Activated T-cell treated with anti-CD3 and anti-CD28 coated beads for 4 hours (primary cell): ENCODE measurements around the gene AJM1.
"Not testable (repeated sequence)": the region's sequence is repeated elsewhere in the genome, so short reads cannot be mapped to it uniquely, and the experiment has no call there.

ENCODE experiments used
- DNase-seq: peaks from one replicate; pipeline ENCODE4 v3.0.0-alpha.2; 2020

The AJM1 gene

DNA sequence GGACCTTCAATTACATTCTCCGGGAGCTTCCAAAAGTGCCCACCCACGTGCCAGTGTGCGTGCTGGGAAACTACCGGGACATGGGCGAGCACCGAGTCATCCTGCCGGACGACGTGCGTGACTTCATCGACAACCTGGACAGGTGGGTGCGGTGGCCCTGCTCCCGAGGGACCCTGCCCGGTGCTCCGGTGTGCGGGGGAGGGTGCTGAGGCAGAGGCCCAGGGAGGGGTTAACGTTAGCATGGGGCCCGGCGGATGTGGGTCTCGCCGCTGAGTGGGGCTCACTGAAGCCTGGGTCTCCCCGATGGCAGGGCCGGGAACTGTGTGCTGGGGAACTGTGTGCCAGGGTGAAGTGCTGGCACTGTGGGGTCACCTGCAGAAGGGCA is 10.6 kb upstream of the AJM1 start:
- DNase-seq, result no peak

DNA sequence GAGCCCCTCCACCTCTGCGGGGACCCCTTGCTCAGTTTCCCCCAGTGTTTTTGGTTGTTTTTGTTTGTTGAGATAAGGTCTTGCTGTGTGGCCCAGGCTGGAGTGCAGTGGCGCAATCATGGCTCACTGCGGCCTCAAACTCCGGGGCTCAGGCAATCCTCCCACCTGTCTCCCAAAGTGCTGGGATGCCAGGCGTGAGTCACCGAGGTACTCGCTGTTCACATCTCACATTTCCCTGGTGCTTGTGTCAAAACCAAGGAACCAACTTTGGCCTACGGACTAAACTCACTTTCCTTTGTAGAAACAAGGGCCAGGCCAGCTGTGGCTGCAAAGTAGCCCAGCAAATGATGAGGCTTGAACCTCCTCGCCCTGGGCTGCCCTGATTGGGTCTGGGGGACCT is 9.7 kb upstream of the AJM1 start:
- no peak for DNase-seq

DNA sequence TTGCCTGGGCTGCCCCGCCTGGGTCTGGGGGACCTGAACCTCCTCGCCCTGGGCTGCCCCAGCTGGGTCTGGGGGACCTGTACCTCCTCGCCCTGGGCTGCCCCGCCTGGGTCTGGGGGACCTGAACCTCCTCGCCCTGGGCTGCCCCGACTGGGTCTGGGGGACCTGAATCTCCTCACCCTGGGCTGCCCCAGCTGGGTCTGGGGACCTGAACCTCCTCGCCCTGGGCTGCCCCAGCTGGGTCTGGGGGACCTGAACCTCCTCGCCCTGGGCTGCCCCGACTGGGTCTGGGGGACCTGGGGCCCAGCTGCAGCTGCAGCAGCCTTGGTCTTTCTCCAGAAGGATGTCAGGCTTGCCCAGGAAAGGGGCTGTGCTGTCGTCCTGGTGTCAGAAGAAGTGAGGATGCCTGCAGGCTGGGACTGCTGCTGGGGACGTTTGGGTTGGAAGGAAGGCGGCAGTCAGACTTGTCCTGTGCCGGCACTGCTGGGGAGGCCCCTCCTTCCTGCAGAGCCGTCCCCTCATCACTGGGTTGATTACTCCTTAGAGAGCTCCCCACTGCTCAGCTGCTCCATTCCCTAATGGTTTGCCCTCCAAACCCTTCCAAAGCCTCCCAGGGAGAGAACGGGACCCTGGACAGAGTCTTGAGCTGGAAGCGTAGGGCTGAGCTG is 8.8 kb upstream of the AJM1 start:
- DNase-seq, result not testable (repeated sequence)

DNA sequence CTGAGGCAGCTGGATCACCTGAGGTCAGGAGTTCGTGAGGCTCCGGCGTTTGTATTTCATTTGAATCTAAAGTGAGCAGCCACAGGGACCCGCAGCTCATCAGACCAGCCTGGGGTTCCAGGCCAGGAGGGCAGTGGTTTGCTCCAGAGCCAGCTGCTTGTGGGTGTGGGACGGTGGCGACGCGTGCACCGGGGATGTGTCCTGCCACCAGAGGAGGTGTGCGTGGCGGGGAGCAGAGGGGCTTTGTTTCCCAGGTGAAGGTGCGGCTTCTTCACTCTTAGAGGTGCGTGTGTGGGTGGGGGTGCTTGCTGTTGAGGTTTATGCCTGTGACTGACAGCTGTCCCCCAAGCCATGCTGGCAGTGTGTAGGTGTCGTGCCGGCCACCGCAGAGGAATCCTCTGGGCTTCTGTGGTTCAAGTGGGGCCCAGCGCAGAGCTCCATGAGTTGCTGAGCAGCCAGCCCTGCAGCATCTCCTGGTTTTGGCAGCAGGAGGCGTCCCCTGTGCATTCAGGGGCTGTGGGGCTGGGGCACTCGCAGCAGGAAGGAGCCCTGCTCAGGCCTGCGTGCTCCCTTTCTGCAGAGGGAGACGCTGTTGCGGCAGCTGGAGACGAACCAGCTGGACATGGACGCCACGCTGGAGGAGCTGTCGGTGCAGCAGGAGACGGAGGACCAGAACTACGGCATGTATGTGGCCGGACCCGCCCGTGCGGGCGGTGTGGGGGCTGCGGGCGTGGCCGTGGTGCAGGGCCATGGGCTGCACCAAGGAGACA is 6.9 kb upstream of the AJM1 start:
- no peak for DNase-seq

DNA sequence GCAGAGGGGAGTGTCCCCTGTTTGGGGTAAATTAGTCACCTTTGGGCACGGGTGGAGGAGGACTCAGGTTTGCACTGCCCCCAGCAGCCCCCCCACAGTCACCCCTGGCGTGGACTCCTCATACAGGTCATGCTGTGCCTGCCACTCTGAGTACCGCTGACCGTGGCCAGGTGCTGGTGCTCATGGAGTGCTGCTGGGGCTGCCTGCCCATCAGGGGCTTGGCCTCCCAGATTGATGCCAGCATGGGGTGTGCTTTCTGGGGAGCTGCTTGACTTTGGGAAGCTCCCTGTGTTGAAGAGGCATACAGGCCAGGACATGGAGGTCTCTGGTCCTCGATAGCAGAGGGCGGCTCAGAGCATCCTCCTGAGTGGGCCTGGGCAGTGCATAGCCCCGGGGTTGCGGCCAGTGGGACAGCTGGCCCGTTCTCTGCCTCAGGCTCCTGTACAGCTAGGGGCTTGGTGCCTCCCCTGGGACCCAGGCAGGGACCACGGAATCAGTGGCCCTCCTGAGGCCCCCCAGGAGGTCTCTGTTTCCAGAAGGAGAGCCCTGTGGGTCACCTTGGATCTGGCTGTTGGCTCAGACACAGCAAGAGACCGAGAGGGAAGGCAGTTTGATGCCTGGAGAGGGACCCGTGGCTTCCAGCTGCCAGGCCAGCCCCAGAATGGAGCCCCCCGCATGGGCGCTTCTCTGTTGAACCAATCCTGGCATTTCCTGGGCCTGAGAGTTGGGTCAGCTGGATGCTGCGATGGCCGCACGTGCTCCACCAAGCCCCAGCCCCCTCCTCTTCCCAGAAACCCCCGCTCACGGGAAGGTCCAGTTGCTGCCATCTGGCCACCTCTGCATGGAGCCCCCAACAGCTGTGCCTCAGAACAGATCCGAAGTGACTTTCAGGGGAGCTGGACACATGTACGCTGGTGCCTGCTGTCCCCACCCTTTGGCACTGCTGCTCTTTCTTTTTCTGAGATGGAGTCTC is 6.1 kb upstream of the AJM1 start:
- no peak for DNase-seq

DNA sequence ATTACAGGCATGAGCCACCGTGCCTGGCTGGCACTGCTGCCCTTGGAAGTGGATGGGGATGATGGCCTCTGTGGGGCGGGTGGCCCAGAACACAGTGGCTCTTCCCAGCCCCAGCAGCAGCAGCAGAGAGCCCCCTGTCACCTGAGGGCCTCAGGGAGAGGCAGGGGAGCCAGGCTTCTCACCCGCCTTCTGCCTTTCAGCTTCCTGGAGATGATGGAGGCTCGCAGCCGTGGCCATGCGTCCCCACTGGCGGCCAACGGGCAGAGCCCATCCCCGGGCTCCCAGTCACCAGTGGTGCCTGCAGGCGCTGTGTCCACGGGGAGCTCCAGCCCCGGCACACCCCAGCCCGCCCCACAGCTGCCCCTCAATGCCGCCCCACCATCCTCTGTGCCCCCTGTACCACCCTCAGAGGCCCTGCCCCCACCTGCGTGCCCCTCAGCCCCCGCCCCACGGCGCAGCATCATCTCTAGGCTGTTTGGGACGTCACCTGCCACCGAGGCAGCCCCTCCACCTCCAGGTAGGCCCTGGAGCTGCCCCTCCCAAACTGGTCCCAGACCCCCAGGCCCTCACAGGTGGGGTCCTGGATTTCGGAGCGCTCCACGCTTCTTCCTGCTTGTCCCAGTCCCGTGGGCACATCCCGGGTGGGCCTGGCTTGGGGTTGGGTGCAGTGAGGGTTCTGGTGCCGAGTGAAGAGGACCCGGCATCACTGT is 5.0 kb upstream of the AJM1 start:
- no peak for DNase-seq

DNA sequence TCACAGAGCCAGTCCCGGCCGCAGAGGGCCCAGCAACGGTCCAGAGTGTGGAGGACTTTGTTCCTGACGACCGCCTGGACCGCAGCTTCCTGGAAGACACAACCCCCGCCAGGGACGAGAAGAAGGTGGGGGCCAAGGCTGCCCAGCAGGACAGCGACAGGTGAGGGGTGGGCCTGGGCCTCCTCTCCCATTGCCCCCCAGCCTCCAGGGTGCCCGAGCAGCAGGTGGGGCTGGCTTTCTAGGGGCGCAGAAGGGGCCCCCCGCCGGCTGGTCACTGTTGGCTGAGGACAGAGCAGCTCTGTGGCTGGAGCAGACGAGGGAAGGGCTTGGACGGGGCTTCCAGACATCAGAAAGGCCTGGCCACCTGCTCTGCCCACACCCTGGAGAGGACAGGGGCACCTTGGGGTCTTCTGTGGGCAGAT is 4.4 kb upstream of the AJM1 start:
- not testable (repeated sequence) for DNase-seq

DNA sequence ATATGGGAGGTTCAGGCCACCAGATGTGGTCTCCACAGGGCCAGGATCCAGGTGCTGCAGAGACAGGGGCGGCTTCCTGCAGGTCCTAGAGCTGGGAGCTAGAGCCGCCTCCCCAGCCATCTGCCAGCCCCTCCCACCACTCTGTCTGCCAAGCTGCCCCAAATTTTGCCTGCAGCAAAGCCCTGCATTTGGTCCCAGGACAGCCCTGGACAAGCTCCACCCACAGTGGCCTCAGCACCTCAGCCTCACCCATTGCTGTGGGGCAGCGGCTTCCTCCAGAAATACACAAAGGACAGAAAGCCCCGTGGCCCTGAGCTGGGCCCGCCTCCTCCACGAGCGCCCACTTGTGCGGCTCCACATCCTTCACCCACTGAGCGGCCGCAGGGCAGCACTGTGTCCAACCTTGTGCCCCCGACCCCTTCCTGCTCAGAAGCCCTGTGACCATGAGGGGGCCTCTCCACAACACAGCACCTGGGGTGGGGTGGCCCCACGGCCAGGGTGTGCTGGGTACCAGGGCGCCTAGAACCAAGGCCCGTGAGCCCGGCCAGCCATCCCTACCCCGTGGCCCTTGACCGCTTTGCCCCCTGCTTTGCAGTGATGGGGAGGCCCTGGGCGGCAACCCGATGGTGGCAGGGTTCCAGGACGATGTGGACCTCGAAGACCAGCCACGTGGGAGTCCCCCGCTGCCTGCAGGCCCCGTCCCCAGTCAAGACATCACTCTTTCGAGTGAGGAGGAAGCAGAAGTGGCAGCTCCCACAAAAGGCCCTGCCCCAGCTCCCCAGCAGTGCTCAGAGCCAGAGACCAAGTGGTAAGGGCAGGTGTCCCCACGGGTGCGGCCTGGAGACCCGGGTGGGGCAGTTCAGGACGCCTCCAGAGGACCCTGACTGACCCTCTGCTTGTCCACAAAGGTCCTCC is 3.7 kb upstream of the AJM1 start:
- DNase-seq, result no peak

DNA sequence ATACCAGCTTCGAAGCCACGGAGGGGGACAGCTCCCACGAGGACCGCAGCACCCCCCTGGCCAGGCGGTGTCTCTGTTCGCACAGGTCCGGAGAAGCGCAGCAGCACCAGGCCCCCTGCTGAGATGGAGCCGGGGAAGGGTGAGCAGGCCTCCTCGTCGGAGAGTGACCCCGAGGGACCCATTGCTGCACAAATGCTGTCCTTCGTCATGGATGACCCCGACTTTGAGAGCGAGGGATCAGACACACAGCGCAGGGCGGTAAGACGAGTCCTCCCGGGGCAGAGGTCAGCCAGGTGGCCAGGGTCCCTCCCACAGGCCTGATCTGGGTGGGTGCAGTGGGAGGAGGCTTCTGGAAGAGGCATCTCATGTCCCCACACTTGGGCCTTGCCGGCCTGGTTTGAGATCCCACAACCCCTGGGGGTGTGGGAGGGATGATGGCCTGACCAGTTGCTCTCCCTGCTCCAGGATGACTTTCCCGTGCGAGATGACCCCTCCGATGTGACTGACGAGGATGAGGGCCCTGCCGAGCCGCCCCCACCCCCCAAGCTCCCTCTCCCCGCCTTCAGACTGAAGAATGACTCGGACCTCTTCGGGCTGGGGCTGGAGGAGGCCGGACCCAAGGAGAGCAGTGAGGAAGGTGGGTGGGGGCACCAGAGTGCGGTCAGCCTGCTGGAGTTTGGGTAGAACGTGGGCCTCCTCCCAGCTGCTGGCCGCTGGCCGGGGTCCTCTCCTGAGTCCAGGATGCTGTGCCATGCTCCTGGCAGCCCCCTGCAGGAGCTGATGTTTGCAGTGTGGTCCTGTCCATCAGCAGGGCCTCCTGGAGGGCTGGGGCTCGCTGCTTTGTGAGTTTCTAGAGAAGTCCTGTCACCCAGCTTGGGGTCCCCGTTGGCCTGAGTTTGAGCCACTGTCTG is 2.8 kb upstream of the AJM1 start:
- no peak for DNase-seq

DNA sequence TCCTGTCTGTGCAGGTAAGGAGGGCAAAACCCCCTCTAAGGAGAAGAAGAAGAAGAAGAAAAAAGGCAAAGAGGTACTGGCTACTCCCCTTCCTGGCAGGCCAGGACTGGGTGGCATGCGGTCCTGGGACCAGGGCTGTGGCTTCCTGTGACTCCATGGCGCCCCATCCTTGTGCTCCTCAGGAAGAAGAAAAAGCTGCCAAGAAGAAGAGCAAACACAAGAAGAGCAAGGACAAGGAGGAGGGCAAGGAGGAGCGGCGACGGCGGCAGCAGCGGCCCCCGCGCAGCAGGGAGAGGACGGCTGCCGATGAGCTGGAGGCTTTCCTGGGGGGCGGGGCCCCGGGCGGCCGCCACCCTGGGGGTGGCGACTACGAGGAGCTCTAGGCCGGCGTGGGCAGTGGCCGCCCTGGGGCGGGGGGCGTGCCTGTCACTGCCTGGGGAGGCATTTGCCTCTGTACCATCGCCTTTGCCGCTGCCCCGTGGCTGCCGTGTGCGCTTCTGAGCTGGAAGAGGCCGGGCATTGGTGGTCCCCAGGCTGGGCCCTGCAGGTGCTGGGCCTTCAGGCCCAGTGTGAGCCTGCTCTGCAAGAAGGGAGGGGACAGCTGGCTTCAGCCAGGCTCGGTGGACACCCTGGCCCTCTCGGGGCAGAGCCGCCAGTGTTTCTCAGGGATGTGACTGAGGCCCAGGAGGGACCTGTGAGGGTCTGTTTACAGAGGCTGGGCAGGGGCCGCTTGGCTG is 2.0 kb upstream of the AJM1 start:
- no peak for DNase-seq

DNA sequence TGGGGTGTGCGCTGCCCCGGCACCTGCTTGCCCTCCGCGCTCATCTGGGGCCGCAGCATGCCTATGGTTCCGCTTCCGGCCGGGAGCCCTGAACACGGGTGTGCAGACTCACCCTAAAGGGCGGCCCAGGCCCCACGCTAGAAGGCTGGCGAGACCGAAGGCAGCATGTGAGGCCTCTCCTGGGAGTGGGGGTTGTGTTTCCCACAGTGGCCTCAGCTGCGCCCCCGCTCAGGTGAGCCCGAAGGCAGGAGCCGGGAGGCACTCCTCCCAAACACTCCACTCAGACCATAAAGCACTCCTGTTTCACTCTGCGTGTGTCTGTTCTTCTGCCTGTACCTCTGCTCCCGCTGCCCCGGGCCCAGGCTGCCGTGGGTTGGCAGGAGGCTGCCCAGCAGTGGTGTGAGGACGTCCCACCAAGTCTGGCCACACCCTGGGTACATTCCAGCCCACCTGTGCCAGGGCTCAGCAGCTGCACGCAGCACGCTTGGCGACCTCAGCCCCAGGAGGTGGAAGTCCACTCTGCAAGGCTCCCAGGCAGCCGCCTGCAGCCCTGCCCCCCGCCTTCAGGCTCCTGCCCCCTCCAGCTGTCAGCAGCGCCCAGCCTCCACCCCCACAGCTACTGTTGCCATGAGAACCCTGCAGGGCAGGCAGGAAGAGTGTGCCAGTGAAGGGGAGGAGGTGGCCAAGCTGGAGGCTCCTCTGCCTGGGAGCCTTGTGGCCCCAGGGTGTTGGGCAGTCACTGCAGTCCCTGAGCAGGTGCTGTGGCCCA is 1.2 kb upstream of the AJM1 start:
- DNase-seq, result no peak

DNA sequence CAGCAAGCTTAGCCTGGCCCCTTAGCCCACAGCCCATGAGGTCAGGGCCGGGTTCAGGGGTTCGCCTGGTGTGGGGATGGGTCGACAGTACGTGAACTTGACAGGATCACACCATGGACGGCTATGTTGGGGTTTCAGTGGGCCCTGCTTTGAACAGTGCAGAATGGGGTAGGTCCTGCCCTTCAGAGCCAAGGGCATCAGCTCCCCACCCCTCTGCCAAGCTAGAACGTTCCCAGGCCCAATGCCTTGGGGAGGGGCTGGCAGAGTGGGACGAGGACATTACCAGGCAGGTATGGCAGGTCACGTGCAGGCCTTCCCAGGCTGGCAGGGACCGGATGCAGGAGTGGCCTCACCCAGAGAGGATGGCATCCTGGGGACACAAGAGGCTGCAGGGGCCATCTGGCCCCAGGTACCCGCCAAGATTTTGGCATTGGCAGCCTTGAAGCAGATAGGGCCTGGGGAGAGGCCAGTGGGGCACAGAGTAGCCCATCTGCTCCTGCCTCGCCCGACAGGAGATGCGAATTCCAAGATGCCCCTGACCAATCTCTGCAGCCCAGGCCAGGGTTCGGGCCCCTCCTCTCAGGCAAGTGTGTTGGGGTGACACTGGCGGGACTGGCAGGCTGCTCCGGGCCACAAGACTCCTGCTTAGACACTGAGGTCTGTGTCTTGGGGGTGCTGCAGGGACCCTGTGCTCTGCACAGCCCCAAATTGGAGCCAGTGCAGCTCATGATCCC is 465 bp upstream of the AJM1 start:
- not testable (repeated sequence) for DNase-seq

DNA sequence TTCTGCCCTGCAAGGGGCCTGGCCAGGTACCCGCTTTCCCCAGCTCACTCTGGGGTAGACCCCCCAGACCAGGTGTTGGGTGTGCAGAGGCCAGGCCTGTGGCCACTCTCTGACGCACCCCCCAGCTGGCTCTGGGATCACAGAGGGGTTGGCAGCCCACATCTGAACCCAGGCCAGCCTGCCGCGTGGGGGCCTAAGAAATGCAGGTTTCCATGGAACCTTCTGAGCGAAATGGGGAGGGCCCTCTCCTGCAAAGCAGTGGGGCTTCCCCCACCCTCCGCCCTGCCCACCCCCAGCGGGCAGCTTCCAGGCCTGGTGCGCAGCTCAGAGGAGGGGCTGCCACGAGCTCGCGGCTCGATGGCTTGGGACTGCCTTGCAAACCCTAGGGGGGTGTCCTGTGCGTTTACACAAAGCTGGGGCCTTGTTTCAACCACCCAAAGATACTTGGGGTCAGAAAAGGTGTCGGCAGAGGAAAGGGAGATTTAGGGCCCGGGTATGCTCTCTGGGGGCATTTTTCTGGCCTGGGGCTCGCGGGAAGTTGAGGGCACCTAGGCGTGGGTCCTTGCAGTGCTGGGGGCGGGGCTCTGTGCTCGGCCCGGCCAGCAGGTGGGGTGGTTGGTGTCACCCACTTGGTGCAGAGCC is 1.0 kb downstream of the AJM1 start:
- not testable (repeated sequence) for DNase-seq

DNA sequence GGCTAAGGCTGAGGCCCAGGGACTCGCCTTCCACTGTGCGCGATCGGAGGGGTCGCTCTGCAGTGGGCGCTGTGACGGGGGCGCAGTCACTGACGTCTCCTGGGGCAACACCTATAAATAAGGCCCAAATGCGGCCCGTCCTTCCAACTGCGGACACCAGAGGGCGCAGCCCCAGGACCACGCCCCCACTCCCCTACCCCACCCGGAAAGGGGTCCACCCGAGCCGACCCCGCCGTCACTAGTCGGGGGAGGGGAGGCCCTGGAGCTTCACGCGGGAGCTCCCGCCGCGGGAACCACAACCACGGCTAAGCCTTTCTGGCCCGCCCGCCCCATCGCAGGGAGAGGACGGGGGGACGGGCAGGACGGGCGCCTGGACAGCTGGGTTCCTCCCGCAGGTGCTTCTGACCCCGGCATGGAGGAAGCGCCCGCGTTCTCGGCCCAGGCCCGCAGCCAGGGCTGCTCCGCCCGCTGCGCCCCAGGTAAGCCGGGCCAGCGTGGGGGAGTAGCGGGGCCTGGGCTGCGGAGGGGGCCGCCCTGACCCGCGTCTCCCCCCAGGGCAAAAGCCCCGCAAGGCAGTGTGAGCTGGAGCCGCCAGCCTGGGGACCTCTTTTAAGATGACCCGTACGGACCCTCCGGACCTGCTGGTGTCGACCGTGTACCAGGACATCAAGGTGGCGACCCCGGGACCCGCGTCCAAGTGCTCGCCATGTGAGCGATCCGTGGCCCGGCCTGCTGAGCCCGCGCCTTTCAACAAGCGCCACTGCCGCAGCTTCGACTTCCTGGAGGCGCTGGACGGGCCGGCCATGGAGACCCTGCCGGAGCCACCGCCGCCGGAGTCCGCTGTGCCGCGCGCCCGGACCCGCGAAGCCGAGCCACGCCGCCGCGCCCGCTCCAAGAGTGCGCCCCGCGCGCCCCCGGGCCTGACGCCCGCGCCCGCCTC is 1.8 kb downstream of the AJM1 start:
- peak; percentile 51 for DNase-seq

DNA sequence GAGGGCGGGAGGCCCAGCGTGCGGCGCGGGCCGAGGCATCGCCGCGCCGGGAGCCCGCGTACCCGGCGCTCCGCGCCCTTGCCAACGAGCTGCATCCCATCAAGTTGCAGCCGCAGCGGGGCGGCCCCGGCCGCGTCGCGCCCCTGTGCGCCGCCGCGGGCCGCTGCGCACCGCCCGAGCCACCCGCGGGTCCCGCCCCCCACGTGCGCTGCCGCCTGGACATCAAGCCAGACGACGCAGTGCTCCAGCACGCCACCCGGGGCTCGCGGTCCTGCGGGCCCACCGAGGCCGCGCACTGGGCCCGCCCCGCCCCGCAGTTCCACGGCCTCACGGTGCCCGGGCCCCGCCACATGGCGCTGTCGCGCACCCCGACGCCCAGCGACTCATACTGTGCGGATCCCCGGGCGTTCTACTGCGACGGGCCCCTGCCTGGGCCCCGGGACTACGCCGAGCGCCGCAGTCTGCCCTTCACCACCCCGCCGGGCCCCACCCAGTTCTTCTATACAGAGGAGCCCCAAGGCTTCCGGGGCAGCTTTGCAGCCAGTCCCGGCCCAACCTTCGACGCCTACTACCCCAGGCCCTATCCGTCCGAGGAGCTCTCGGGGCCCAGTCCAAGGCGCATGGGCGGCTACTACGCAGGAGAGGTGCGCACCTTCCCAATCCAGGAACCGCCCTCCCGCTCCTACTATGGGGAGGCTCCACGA is 2.6 kb downstream of the AJM1 start:
- DNase-seq, result no peak
